Liver (tissue), 9 donors: ENCODE data around the gene ACO2. TPM values are rescaled to one million over a fixed set of nuclear protein-coding genes. Genes with fewer than 3 reads are reported as not detected.

Experiments
- DNase-seq: peaks from one replicate; pipeline ENCODE4 v3.0.0-alpha.2; 2017; ENCODE audit warnings: low spot score
- H3K27ac ChIP-seq, 2 donors: one replicate each; pipeline ENCODE4 v1.7.0; 2013; ENCODE audit warnings: inconsistent platforms in 2 of 2, low read length in 2 of 2, control low read depth in 1 of 2, low read depth in 1 of 2, mild to moderate bottlenecking in 1 of 2
- H3K27me3 ChIP-seq, 4 donors: one replicate each; pipeline versions ENCODE4 v1.6.1 to v1.7.0; 2013; ENCODE audit warnings: low read length in 3 of 4, inconsistent platforms in 1 of 4, mild to moderate bottlenecking in 1 of 4, moderate library complexity in 1 of 4; ENCODE audit not compliant: control insufficient read depth in 4 of 4, insufficient read depth in 4 of 4
- H3K36me3 ChIP-seq, 4 donors: one replicate each; pipeline versions ENCODE4 v1.6.1 to v1.7.0; 2013; ENCODE audit warnings: low read length in 3 of 4, mild to moderate bottlenecking in 3 of 4, low read depth in 1 of 4, moderate library complexity in 1 of 4; ENCODE audit not compliant: control insufficient read depth in 4 of 4, insufficient read depth in 3 of 4
- H3K4me1 ChIP-seq, 4 donors: one replicate each; pipeline versions ENCODE4 v1.6.1 to v1.7.0; 2013; ENCODE audit warnings: low read length in 3 of 4, mild to moderate bottlenecking in 3 of 4, moderate library complexity in 1 of 4; ENCODE audit not compliant: control insufficient read depth in 4 of 4, insufficient read depth in 4 of 4
- H3K4me3 ChIP-seq, 3 donors: one replicate each; pipeline versions ENCODE4 v1.6.1 to v1.7.0; 2013; ENCODE audit warnings: low read length in 3 of 3, control low read depth in 1 of 3, low read depth in 1 of 3, mild to moderate bottlenecking in 1 of 3
- H3K9ac ChIP-seq, 2 donors: one replicate each; pipeline ENCODE4 v1.7.0; 2013; ENCODE audit warnings: low read length in 2 of 2, mild to moderate bottlenecking in 2 of 2, moderate library complexity in 2 of 2, control low read depth in 1 of 2, low read depth in 1 of 2
- H3K9me3 ChIP-seq, 4 donors: one replicate each; pipeline versions ENCODE4 v1.6.1 to v1.7.0; 2013; ENCODE audit warnings: low read length in 3 of 4; ENCODE audit not compliant: control insufficient read depth in 4 of 4
- EGR1 ChIP-seq, 2 donors: IDR thresholded peaks; 2 replicates each; pipeline ENCODE4 v1.6.1; 2016 to 2018; ENCODE audit warnings: antibody characterized with exemption in 2 of 2, low read depth in 2 of 2
- FOXA1 ChIP-seq: IDR thresholded peaks from 2 replicates; pipeline ENCODE4 v1.6.1; 2016; ENCODE audit warnings: antibody characterized with exemption
- FOXA2 ChIP-seq: IDR thresholded peaks from 2 replicates; pipeline ENCODE4 v1.6.1; 2016; ENCODE audit warnings: antibody characterized with exemption
- GABPA ChIP-seq, 2 donors: IDR thresholded peaks in 1 of 2; conservative IDR thresholded peaks in 1 of 2; 2 replicates each; pipeline ENCODE4 v1.6.1; 2016; ENCODE audit warnings: antibody characterized with exemption in 2 of 2, mild to moderate bottlenecking in 1 of 2, moderate library complexity in 1 of 2
- HNF4A ChIP-seq, 2 donors: conservative IDR thresholded peaks; 2 replicates each; pipeline ENCODE4 v1.6.1; 2016; ENCODE audit warnings: antibody characterized with exemption in 2 of 2, mild to moderate bottlenecking in 2 of 2
- HNF4G ChIP-seq: IDR thresholded peaks from 2 replicates; pipeline ENCODE4 v1.6.1; 2016; ENCODE audit warnings: antibody characterized with exemption
- JUND ChIP-seq, 2 donors: IDR thresholded peaks; 2 replicates each; pipeline ENCODE4 v1.6.1; 2016; ENCODE audit warnings: antibody characterized with exemption in 2 of 2
- NR2F2 ChIP-seq: IDR thresholded peaks from 2 replicates; pipeline ENCODE4 v1.6.1; 2016; ENCODE audit warnings: antibody characterized with exemption
- RAD21 ChIP-seq, 2 donors: IDR thresholded peaks; 2 replicates each; pipeline ENCODE4 v1.6.1; 2016; ENCODE audit warnings: antibody characterized with exemption in 2 of 2, mild to moderate bottlenecking in 2 of 2
- RXRA ChIP-seq, 2 donors: IDR thresholded peaks; 2 replicates each; pipeline ENCODE4 v1.6.1; 2017 to 2018; ENCODE audit warnings: antibody characterized with exemption in 2 of 2, mild to moderate bottlenecking in 1 of 2
- SP1 ChIP-seq: IDR thresholded peaks from 2 replicates; pipeline ENCODE4 v1.6.1; 2018; ENCODE audit warnings: antibody characterized with exemption, mild to moderate bottlenecking
- TAF1 ChIP-seq: conservative IDR thresholded peaks from 2 replicates; pipeline ENCODE4 v1.6.1; 2016; ENCODE audit warnings: antibody characterized with exemption, mild to moderate bottlenecking
- YY1 ChIP-seq: IDR thresholded peaks from 2 replicates; pipeline ENCODE4 v1.6.1; 2016; ENCODE audit warnings: antibody characterized with exemption, mild to moderate bottlenecking
- WGBS: extraction: QIAGEN DNeasy Blood & Tissue Kit; methylation state at CpG from one replicate; pipeline ENCODE4 v1.1.7; 2013; 5-methylcytosine and 5-hydroxymethylcytosine counted together
- polyA plus RNA-seq, 2 donors: library from polyadenylated mRNA; stranded (reverse) in 1 of 2; unstranded in 1 of 2; fragments of 200-250 nt in 1 of 2; fragments of >200 nt in 1 of 2; fragmentation: Nextera tagmentation in 1 of 2; extraction: Ambion mirVana in 1 of 2; gene quantifications; one replicate each; pipeline versions ENCODE4 v1.2.1 to v1.2.3, GENCODE V29; 2013 to 2015
- total RNA-seq, 2 donors: library from RNA; depleted of rRNA; stranded (reverse); fragments of >200 nt; gene quantifications; one replicate each; pipeline ENCODE4 v1.2.3, GENCODE V29; 2014
- TF ChIP-seq, protein P1 (sequence below): IDR thresholded peaks from 2 replicates; pipeline ENCODE4 v1.6.1; 2016; ENCODE audit warnings: antibody characterized with exemption, mild to moderate bottlenecking
- TF ChIP-seq, protein P2 (sequence below): IDR thresholded peaks from 2 replicates; pipeline ENCODE4 v1.6.1; 2016; ENCODE audit warnings: antibody characterized with exemption
- TF ChIP-seq, protein P3 (sequence below): IDR thresholded peaks from 2 replicates; pipeline ENCODE4 v1.6.1; 2016; ENCODE audit warnings: antibody characterized with exemption
- TF ChIP-seq, protein P4 (sequence below): IDR thresholded peaks from 2 replicates; pipeline ENCODE4 v1.6.1; 2016; ENCODE audit warnings: antibody characterized with exemption
- TF ChIP-seq, protein P5 (sequence below): fragments of 150-350 bp; IDR thresholded peaks from 2 replicates; pipeline ENCODE4 v1.5.1; 2017; ENCODE audit warnings: improper control_type of control experiment, low read depth, low read length; ENCODE audit not compliant: missing input control
- donor health status: healthy.
- donor health status: healthy.
- donor health status: healthy.
- donor health status: healthy.
- donor health status: healthy.

The ACO2 gene
- total and polyA plus RNA-seq, 4 donors, result 45.3 to 76.1 (median 68.9) TPM

DNA sequence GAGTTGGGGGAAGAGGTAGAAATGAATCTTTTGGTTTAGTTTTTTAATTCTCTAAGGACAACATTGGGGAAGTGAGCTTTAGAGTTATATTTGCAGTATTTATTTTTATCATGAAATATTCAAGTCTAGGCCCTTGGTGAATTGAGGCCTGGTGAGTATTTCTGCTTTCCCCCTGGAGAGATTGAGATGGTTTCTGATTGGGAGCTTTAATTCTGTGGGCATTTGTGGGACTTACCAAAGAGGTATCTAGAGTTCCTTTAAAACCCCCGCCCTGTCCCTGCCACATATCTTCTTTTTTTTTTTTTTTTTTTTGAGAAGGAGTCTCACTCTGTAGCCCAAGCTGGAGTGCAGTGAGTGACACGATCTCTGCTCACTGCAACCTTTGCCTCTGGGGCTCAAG lies 9.6 kb downstream of the ACO2 start:
- 89% methylated on average over 2 of the region's 2 CpGs for WGBS
- Histone ChIP-seq H3K9ac (no peak overlapping the region), H3K4me1 (peaks cover 7 to 45% (median 38%) of the 10 kb centered on the region in 4 donors), H3K27me3 (no peaks in the 10 kb centered on the region), H3K4me3 (no peak overlapping the region), H3K36me3 (peaks cover 0 to 2% (median 0%) of the 10 kb centered on the region in 4 donors), H3K27ac (peak overlapping the region; percentile 29 to 47), H3K9me3 (no peaks in the 10 kb centered on the region)
- TF ChIP-seq YY1 (no peak), NR2F2 (no peak), RAD21 (IDR thresholded peaks at IDR 0.05) (no peak), SP1 (no peak), EGR1 (IDR thresholded peaks at IDR 0.05; ENCODE audit: low read depth in 2 of 2) (no peak), HNF4G (no peak), GABPA (IDR thresholded peaks at IDR 0.05 in 1 of 2, conservative IDR thresholded peaks at IDR 0.05 in 1 of 2) (no peak), HNF4A (conservative IDR thresholded peaks at IDR 0.05) (no peak), JUND (IDR thresholded peaks at IDR 0.05) (no peak), FOXA2 (no peak), FOXA1 (no peak), RXRA (IDR thresholded peaks at IDR 0.05) (no peak), TAF1 (no peak)
- TF ChIP-seq, protein P1, sequence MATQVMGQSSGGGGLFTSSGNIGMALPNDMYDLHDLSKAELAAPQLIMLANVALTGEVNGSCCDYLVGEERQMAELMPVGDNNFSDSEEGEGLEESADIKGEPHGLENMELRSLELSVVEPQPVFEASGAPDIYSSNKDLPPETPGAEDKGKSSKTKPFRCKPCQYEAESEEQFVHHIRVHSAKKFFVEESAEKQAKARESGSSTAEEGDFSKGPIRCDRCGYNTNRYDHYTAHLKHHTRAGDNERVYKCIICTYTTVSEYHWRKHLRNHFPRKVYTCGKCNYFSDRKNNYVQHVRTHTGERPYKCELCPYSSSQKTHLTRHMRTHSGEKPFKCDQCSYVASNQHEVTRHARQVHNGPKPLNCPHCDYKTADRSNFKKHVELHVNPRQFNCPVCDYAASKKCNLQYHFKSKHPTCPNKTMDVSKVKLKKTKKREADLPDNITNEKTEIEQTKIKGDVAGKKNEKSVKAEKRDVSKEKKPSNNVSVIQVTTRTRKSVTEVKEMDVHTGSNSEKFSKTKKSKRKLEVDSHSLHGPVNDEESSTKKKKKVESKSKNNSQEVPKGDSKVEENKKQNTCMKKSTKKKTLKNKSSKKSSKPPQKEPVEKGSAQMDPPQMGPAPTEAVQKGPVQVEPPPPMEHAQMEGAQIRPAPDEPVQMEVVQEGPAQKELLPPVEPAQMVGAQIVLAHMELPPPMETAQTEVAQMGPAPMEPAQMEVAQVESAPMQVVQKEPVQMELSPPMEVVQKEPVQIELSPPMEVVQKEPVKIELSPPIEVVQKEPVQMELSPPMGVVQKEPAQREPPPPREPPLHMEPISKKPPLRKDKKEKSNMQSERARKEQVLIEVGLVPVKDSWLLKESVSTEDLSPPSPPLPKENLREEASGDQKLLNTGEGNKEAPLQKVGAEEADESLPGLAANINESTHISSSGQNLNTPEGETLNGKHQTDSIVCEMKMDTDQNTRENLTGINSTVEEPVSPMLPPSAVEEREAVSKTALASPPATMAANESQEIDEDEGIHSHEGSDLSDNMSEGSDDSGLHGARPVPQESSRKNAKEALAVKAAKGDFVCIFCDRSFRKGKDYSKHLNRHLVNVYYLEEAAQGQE, result no peak
- TF ChIP-seq, protein P2, sequence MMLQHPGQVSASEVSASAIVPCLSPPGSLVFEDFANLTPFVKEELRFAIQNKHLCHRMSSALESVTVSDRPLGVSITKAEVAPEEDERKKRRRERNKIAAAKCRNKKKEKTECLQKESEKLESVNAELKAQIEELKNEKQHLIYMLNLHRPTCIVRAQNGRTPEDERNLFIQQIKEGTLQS, result no peak
- TF ChIP-seq, protein P3, sequence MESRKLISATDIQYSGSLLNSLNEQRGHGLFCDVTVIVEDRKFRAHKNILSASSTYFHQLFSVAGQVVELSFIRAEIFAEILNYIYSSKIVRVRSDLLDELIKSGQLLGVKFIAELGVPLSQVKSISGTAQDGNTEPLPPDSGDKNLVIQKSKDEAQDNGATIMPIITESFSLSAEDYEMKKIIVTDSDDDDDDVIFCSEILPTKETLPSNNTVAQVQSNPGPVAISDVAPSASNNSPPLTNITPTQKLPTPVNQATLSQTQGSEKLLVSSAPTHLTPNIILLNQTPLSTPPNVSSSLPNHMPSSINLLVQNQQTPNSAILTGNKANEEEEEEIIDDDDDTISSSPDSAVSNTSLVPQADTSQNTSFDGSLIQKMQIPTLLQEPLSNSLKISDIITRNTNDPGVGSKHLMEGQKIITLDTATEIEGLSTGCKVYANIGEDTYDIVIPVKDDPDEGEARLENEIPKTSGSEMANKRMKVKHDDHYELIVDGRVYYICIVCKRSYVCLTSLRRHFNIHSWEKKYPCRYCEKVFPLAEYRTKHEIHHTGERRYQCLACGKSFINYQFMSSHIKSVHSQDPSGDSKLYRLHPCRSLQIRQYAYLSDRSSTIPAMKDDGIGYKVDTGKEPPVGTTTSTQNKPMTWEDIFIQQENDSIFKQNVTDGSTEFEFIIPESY, result no peak
- TF ChIP-seq, protein P4, sequence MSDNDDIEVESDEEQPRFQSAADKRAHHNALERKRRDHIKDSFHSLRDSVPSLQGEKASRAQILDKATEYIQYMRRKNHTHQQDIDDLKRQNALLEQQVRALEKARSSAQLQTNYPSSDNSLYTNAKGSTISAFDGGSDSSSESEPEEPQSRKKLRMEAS, result no peak
- TF ChIP-seq, protein P5, sequence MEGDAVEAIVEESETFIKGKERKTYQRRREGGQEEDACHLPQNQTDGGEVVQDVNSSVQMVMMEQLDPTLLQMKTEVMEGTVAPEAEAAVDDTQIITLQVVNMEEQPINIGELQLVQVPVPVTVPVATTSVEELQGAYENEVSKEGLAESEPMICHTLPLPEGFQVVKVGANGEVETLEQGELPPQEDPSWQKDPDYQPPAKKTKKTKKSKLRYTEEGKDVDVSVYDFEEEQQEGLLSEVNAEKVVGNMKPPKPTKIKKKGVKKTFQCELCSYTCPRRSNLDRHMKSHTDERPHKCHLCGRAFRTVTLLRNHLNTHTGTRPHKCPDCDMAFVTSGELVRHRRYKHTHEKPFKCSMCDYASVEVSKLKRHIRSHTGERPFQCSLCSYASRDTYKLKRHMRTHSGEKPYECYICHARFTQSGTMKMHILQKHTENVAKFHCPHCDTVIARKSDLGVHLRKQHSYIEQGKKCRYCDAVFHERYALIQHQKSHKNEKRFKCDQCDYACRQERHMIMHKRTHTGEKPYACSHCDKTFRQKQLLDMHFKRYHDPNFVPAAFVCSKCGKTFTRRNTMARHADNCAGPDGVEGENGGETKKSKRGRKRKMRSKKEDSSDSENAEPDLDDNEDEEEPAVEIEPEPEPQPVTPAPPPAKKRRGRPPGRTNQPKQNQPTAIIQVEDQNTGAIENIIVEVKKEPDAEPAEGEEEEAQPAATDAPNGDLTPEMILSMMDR, result no peak
- no peak for DNase-seq
